Measurements from ENCODE around the gene PRSS50.

Gene PRSS50

GRCh38 chr3:46665763-46666452, 51.8 kb downstream of the PRSS50 start:
- peak overlapping the region; percentile 62 for H3K27ac ChIP-seq
- TF ChIP-seq ZFX (IDR thresholded peaks at IDR 0.05), result no peak
- TF ChIP-seq, protein P1, sequence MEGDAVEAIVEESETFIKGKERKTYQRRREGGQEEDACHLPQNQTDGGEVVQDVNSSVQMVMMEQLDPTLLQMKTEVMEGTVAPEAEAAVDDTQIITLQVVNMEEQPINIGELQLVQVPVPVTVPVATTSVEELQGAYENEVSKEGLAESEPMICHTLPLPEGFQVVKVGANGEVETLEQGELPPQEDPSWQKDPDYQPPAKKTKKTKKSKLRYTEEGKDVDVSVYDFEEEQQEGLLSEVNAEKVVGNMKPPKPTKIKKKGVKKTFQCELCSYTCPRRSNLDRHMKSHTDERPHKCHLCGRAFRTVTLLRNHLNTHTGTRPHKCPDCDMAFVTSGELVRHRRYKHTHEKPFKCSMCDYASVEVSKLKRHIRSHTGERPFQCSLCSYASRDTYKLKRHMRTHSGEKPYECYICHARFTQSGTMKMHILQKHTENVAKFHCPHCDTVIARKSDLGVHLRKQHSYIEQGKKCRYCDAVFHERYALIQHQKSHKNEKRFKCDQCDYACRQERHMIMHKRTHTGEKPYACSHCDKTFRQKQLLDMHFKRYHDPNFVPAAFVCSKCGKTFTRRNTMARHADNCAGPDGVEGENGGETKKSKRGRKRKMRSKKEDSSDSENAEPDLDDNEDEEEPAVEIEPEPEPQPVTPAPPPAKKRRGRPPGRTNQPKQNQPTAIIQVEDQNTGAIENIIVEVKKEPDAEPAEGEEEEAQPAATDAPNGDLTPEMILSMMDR (conservative IDR thresholded peaks at IDR 0.05), result no peak

DNA sequence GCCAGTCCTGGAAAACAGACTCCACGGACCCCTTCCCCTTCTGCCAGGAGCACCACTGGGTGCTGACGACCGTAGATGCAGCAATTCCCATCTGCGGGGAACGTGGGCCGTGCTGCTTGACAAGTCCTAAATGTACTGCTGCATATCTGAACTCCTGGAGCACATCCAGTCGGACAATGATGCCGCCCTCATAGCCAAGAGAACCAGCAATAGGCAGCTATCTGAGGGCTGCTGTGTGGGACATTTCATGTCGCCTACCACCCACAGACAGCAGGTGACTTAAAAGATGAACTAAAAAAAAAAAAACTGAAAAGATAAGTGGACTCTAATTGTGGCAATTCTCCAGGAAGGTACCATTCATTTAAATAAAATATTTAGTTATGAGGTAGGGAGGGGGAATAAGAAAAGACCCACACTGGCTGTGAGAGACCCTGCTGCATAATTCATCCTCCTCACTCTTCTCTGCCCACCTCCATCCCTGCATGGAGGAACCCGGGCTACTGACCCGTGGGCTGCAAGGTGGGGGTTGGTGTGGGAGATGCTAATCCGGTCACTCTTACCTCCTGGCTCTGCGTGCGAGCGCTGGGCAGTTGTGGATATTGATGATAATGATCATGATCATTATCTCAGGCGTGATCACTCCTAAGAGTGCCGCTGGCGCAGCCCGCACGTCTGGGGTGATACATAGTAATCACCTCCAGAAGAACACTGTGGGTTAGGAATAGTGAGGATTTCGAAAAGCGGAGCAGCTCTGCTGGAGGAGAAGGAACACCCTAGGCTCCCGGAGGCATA, 52.5 kb downstream of the PRSS50 start:
- H3K27ac ChIP-seq, result peak overlapping the region; percentile 62
- TF ChIP-seq, protein P1 (conservative IDR thresholded peaks at IDR 0.05), result no peak
- no peak for TF ChIP-seq ZFX (IDR thresholded peaks at IDR 0.05)

- TF ChIP-seq, protein P1 (conservative IDR thresholded peaks at IDR 0.05), result no peak
- no peak for TF ChIP-seq ZFX (IDR thresholded peaks at IDR 0.05)
- H3K27ac ChIP-seq, result peak overlapping the region; percentile 20; the same call in 1 of the 2 replicates
Measured at GRCh38 chr3:46664188-46664970, 53.3 kb downstream of the PRSS50 start.

DNA sequence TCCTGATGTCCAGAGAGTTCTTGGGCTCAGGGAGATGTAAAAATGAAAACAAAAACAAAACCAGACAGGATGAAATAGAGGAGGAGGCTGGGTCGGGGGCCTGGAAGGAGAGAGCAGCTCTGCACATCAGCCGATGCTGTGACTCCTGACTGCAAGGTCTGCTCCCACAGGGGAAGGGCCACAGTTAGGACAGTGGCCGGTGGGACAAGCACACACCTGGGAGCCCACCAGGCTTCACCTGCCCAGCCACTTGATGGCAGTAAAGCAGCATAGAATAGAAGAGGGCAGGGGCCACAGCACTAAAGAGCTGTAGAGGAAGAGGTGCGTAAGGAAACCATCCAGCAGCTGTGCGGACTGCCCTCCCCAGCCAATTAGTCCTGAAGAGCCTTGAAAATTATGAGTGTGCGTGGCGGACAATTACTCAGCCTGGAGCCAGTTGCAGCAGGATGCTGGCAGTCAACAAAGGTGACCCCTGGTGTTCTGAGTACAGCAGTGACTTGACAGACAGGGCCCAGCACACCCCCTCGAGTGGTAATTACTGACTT, 54.0 kb downstream of the PRSS50 start:
- no peak overlapping the region for H3K27ac ChIP-seq
- TF ChIP-seq, protein P1 (conservative IDR thresholded peaks at IDR 0.05), result no peak; the same call in 1 of the 2 replicates
- TF ChIP-seq ZFX (IDR thresholded peaks at IDR 0.05), result no peak

DNA sequence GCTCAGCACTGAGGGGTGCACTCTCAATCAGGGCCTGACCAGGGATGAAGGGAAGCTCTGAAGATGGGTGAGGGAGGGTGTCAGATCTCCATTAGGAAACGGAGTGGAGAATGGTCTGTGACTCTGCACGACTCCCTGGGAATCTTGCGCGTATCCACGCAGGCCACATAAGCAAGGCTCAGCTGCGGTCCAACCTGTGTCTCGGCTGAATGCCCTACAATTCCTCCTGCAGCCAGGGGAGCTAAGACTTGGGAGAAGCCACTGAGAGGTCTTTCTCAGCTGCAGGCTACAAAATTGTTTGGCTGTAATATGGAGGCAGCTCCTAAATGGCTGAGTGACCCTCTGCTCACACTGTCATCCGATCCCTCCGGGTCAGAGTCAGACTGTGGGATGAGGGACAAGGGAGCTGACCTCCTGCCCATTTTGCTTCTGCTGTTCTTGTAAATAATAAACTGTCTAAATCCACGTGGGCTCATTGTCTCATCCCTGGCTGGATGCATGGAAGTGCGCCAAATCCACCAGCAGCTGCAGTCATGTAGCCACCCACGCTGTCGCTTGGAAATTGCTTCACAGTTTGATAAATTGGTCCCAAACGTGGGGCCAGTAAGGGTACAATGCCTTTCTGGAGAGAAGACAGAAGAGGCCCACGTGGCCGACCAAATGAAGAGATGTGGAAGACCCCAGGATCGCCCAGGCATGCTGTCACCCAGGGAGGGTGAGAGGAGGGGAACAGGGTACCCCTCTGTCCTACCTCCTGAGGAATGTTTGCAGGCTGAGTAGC, 54.7 kb downstream of the PRSS50 start:
- no peak overlapping the region for H3K27ac ChIP-seq
- no peak for TF ChIP-seq ZFX (IDR thresholded peaks at IDR 0.05)
- TF ChIP-seq, protein P1 (conservative IDR thresholded peaks at IDR 0.05), result no peak
